Upper lobe of right lung (tissue), 1 donor: ENCODE measurements around the gene TXNDC16. TPM values are rescaled to one million over a fixed set of nuclear protein-coding genes. Genes with fewer than 3 reads are reported as not detected.

Experiments
- ATAC-seq: fragments of 200-7000 bp; cut with Tn5 transposase; one replicate; pipeline ENCODE4 v1.9.1; 2020; ENCODE audit warnings: mild to moderate bottlenecking, moderate library complexity
- DNase-seq: peaks from one replicate; pipeline ENCODE4 v3.0.0-alpha.2; 2020
- H3K27ac ChIP-seq: fragments of 200-600 bp; one replicate; pipeline ENCODE4 v1.8.0; 2022
- H3K27me3 ChIP-seq: fragments of 200-600 bp; one replicate; pipeline ENCODE4 v1.8.0; 2022; ENCODE audit warnings: mild to moderate bottlenecking
- H3K36me3 ChIP-seq: fragments of 200-600 bp; one replicate; pipeline ENCODE4 v1.8.0; 2022
- H3K4me1 ChIP-seq: fragments of 200-600 bp; one replicate; pipeline ENCODE4 v1.8.0; 2022
- H3K4me3 ChIP-seq: fragments of 200-600 bp; one replicate; pipeline ENCODE4 v1.8.0; 2022; ENCODE audit warnings: mild to moderate bottlenecking
- H3K9me3 ChIP-seq: fragments of 200-600 bp; one replicate; pipeline ENCODE4 v1.8.0; 2022
- CTCF ChIP-seq: fragments of 200-600 bp; IDR thresholded peaks from one replicate; pipeline ENCODE4 v1.8.0; 2022; ENCODE audit warnings: antibody characterized with exemption
- intact Hi-C: fragments of 100-400 bp; cut with DNase I; formaldehyde crosslinking; loops from one replicate; pipeline ENCODE4 v1.11.0; 2022
- long read RNA-seq: library from polyadenylated mRNA; unstranded; transcript quantifications from one replicate; pipeline ENCODE4 v2.0.0, GENCODE V29; 2021
- total RNA-seq: library from RNA; stranded (reverse); fragmentation: NEBNext Ultra II Directional; extraction: Animal tissue kit (Norgen Biotek cat#: 25700); gene quantifications from one replicate; pipeline ENCODE4 v1.2.1, GENCODE V29; 2021
- donor health status: DM: no; HTN: yes; CAD: no; lungs with severe emphysema.

The TXNDC16 gene
- total RNA-seq = 5.1 TPM
- long read RNA-seq, full-length matches to known transcripts = 4 of 4 reads
- long read RNA-seq, partial matches to known transcripts = 0 of 4 reads
- long read RNA-seq, other reads (novel, unspliced or antisense) = 0 of 4 reads

GRCh38 chr14:52552063-52552988 is at the start of gene TXNDC16, which contains the start of gene GPR137C:
TSS of gene TXNDC16 (minus strand) at chr14:52552505. CDS start at chr14:52543557, 8,948 bp downstream.
TSS of gene GPR137C (plus strand) at chr14:52552836. CDS start at chr14:52553148, 312 bp downstream.
- Histone ChIP-seq H3K36me3 (no peaks in the 10 kb centered on the region), H3K9me3 (no peaks in the 10 kb centered on the region), H3K27ac (peak within 1 kb of the TSS; percentile 81), H3K4me3 (peak within 1 kb of the TSS; percentile 90), H3K4me1 (peaks cover 10% of the 10 kb centered on the region), H3K27me3 (no peaks in the 10 kb centered on the region)
- DNase-seq (peak; percentile 100), ATAC-seq (peak; percentile 98)
- intact Hi-C loops = no loop called here
- TF ChIP-seq CTCF = no peak

- ATAC-seq (no peak), DNase-seq (no peak)
- TF ChIP-seq CTCF = no peak
- Histone ChIP-seq H3K36me3 (no peaks in the 10 kb centered on the region), H3K4me3 (no peak overlapping the region), H3K9me3 (no peaks in the 10 kb centered on the region), H3K27ac (no peak overlapping the region), H3K4me1 (no peaks in the 10 kb centered on the region), H3K27me3 (no peaks in the 10 kb centered on the region)
- intact Hi-C loops = no loop called here
These were observed 47.7 kb upstream of the TXNDC16 start for GRCh38 chr14:52599974-52600373.

- no peak for ATAC-seq
- intact Hi-C loops = no loop called here
- H3K27ac ChIP-seq = no peak overlapping the region
These were observed 46.3 kb upstream of the TXNDC16 start for GRCh38 chr14:52598568-52598967.

GRCh38 chr14:52596861-52597260 is 44.6 kb upstream of the TXNDC16 start:
- no peaks in the 10 kb centered on the region for H3K27me3 ChIP-seq
- no peak overlapping the region for H3K27ac ChIP-seq
- H3K4me3 ChIP-seq = no peak overlapping the region
- DNase-seq (no peak), ATAC-seq (no peak)
- H3K36me3 ChIP-seq = no peaks in the 10 kb centered on the region
- TF ChIP-seq CTCF = no peak
- H3K4me1 ChIP-seq = no peaks in the 10 kb centered on the region
- no peaks in the 10 kb centered on the region for H3K9me3 ChIP-seq
- intact Hi-C loops = no loop called here

More at GRCh38 chr14:52598568-52598967, 46.3 kb upstream of the TXNDC16 start:
- Histone ChIP-seq H3K4me1 (no peaks in the 10 kb centered on the region), H3K36me3 (no peaks in the 10 kb centered on the region), H3K27me3 (no peaks in the 10 kb centered on the region), H3K4me3 (no peak overlapping the region), H3K9me3 (no peaks in the 10 kb centered on the region)
- TF ChIP-seq CTCF = no peak
- DNase-seq = no peak

- ATAC-seq (no peak), DNase-seq (no peak)
- no peak overlapping the region for H3K4me3 ChIP-seq
These were observed 44.0 kb upstream of the TXNDC16 start for GRCh38 chr14:52596320-52596719.

More at GRCh38 chr14:52596320-52596719, 44.0 kb upstream of the TXNDC16 start:
- no peaks in the 10 kb centered on the region for H3K27me3 ChIP-seq
- intact Hi-C loops = no loop called here
- no peak for TF ChIP-seq CTCF
- no peaks in the 10 kb centered on the region for H3K36me3 ChIP-seq
- no peaks in the 10 kb centered on the region for H3K4me1 ChIP-seq
- H3K9me3 ChIP-seq = no peaks in the 10 kb centered on the region
- no peak overlapping the region for H3K27ac ChIP-seq
